Muscle of leg (tissue), 11 donors: ENCODE measurements around the gene KIAA1755. TPM values are rescaled to one million over a fixed set of nuclear protein-coding genes. Genes with fewer than 3 reads are reported as not detected.

Source experiments
- DNase-seq: peaks from one replicate; pipeline ENCODE4 v3.0.0; 2013
- H3K27ac ChIP-seq: one replicate; pipeline ENCODE4 v1.5.1; 2013; ENCODE audit warnings: mild to moderate bottlenecking, low read length, control low read depth
- H3K27me3 ChIP-seq: one replicate; pipeline ENCODE4 v1.6.1; 2013; ENCODE audit warnings: low read length; ENCODE audit not compliant: control insufficient read depth, insufficient read depth
- H3K36me3 ChIP-seq: one replicate; pipeline ENCODE4 v1.6.1; 2013; ENCODE audit warnings: low read length; ENCODE audit not compliant: control insufficient read depth, insufficient read depth
- H3K4me1 ChIP-seq: one replicate; pipeline ENCODE4 v1.6.1; 2013; ENCODE audit warnings: low read length; ENCODE audit not compliant: control insufficient read depth, insufficient read depth
- H3K4me3 ChIP-seq: one replicate; pipeline ENCODE4 v1.5.1; 2013; ENCODE audit warnings: low read length, control low read depth
- H3K9me3 ChIP-seq: replicated peaks from 2 replicates; pipeline ENCODE4 v1.6.1; 2013; ENCODE audit warnings: low read depth, low read length; ENCODE audit not compliant: control insufficient read depth
- WGBS: methylation state at CpG from one replicate; pipeline ENCODE4 v1.1.5; 2013; ENCODE audit warnings: missing lambda C conversion rate; ENCODE audit not compliant: insufficient coverage; 5-methylcytosine and 5-hydroxymethylcytosine counted together
- polyA plus RNA-seq, 8 donors: library from polyadenylated mRNA; unstranded; fragments of 120-200 nt; gene quantifications; one replicate each; pipeline versions ENCODE4 v1.2.1 to v1.2.3, GENCODE V29; 2013; ENCODE audit warnings: inconsistent platforms in 1 of 8, low replicate concordance in 1 of 8; ENCODE audit not compliant: insufficient read length in 8 of 8, insufficient read depth in 1 of 8
- total RNA-seq: library from RNA; stranded (reverse); fragments of 120-200 nt; gene quantifications from one replicate; pipeline ENCODE4 v1.2.4, GENCODE V29; 2013

The KIAA1755 gene
- total and polyA plus RNA-seq, 9 donors = 5.0 to 19.6 (median 9.7) TPM

DNA sequence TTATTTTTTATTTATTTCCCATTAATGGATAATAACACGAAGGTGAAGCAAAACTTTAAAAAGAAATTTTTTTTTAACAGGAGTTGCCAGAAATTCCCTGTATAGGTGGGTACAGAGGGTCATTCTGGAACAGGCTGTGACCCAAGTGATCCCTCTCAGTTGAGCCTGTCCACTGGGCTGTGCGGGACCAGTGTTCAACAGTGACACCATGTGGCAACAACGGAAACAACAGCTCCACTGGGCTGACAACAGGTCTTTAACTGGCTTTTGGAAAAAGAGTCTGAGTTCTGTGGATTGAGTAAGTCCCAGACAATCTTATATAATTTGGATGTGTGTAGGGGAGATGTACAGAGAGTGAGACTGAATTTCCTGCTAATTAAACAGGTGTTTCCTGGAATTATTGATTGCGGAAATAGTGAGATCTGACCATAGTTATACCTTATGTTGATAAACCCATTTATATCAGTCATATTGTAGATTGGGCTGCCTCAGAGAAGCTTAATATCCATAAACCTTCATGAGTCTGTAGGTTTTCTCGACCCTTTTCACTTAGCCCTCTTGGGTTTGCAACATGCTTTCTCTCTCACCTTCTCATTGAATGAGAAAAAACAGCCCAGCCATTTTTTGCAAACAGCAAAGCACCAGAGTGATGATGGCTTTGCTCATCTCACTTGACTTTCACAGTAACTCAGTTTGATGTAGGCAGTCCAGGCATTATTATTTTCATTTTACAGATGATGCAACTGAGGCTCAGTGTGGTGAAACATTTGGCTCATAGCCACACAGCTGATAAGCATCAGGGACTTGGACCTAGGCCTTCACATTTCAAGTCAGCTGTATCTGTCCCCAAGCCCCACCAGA, 17.5 kb downstream of the KIAA1755 start:
- 27% methylated on average over 3 of the region's 5 CpGs for WGBS
- Histone ChIP-seq H3K36me3 (no peaks in the 10 kb centered on the region), H3K9me3 (peaks cover 12% of the 10 kb centered on the region), H3K4me1 (peaks cover 35% of the 10 kb centered on the region), H3K27ac (no peak overlapping the region), H3K4me3 (no peak overlapping the region), H3K27me3 (no peaks in the 10 kb centered on the region)
- no peak for DNase-seq

- Histone ChIP-seq H3K27ac (no peak overlapping the region), H3K4me3 (no peak overlapping the region), H3K27me3 (no peaks in the 10 kb centered on the region), H3K9me3 (peaks cover 12% of the 10 kb centered on the region), H3K36me3 (peaks cover 3% of the 10 kb centered on the region), H3K4me1 (peaks cover 23% of the 10 kb centered on the region)
- 92% methylated on average over 3 of the region's 3 CpGs for WGBS
- DNase-seq = no peak
Measured at GRCh38 chr20:38241201-38241600, 19.3 kb downstream of the KIAA1755 start.

DNA sequence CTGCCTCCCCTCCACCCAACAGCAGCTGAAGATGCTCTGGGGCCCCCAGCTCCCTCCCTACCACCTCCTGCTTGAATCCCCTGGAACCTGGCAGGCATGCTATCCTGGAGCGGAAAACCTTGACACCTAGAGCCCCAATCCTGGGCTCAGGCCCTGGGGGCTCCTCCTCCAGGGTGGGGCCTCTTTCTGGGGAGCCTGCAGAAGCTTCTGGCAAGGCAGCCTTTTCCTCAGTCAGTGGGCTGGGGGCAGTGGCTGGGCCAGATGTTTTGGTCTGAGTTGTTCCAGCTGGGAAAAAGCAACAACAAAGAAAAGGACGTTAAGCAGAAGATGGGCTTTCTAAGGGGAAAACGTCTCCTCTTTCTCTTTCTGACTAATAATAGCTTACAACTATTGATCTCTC, 21.1 kb downstream of the KIAA1755 start:
- WGBS = 0% methylated on average over 2 of the region's 3 CpGs
- Histone ChIP-seq H3K9me3 (peaks cover 12% of the 10 kb centered on the region), H3K27ac (no peak overlapping the region), H3K36me3 (peaks cover 3% of the 10 kb centered on the region), H3K4me1 (peaks cover 15% of the 10 kb centered on the region), H3K27me3 (peaks cover 4% of the 10 kb centered on the region), H3K4me3 (no peak overlapping the region)
- peak; percentile 69 for DNase-seq

DNA sequence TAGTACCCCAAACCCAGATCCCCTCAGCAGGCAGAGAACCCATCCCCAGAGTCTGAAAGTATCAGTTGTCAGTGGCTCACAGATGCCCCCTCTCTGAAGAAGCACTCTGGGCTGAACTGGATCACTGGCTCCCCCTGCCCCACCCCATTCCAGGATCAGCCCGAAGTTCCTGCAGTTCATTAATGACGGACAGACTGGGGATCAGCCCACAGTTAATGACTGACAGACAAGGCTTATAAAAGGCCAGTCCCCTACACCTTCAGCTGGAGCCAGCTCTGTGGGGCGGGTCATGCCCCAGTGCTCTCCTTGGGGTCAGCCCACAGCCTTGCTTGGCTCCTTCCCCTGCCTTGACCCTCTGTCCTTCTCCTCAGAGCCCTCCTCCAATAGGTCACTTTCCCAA, 21.7 kb downstream of the KIAA1755 start:
- 72% methylated on average over 3 of the region's 3 CpGs for WGBS
- H3K4me3 ChIP-seq = no peak overlapping the region
- H3K4me1 ChIP-seq = peaks cover 15% of the 10 kb centered on the region

GRCh38 chr20:38237381-38237780, 23.2 kb downstream of the KIAA1755 start:
- 59% methylated on average over 3 of the region's 3 CpGs for WGBS
- no peak for DNase-seq
- Histone ChIP-seq H3K27ac (no peak overlapping the region), H3K4me1 (peaks cover 15% of the 10 kb centered on the region), H3K27me3 (peaks cover 4% of the 10 kb centered on the region), H3K36me3 (peaks cover 3% of the 10 kb centered on the region), H3K4me3 (no peak overlapping the region), H3K9me3 (peaks cover 6% of the 10 kb centered on the region)

More for the DNA sequence above, 21.7 kb downstream of the KIAA1755 start:
- H3K36me3 ChIP-seq = peaks cover 3% of the 10 kb centered on the region
- H3K27ac ChIP-seq = no peak overlapping the region
- peaks cover 12% of the 10 kb centered on the region for H3K9me3 ChIP-seq
- DNase-seq = no peak
- peaks cover 4% of the 10 kb centered on the region for H3K27me3 ChIP-seq

DNA sequence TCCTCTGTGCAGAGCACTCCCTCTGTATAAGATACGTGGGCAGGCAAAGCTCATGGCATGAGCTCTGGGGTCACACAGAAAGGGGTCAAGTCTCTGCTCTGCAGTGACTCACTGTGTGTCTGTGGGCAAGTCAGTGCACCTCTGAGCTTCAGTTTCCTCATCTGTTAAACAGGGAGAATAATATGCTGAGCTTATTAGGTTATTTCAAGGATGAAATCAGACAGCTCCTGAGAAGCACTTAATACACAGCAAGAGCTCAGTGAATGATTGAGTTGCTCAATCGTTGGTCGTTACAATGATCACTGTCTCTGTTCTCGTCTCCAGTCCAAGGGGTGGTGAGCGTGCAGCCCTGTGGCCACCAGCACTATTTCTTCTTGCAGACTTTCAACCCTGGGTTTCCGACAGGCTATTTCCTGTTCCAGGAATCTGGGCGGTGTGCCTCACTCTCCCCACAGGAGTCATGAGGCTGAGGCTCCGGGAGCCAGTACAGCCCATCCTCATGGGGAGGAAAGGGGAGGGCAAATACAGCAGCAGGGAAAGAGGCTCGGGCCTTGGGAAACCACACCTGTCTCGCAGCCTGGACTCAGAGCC, 28.9 kb downstream of the KIAA1755 start:
- WGBS = 24% methylated on average over 5 of the region's 10 CpGs
- no peaks in the 10 kb centered on the region for H3K9me3 ChIP-seq
- no peak overlapping the region for H3K27ac ChIP-seq
- H3K4me3 ChIP-seq = no peak overlapping the region
- H3K27me3 ChIP-seq = peaks cover 4% of the 10 kb centered on the region
- peaks cover under 1% of the 10 kb centered on the region for H3K36me3 ChIP-seq
- peak; percentile 80 for DNase-seq
- H3K4me1 ChIP-seq = peaks cover 5% of the 10 kb centered on the region

DNA sequence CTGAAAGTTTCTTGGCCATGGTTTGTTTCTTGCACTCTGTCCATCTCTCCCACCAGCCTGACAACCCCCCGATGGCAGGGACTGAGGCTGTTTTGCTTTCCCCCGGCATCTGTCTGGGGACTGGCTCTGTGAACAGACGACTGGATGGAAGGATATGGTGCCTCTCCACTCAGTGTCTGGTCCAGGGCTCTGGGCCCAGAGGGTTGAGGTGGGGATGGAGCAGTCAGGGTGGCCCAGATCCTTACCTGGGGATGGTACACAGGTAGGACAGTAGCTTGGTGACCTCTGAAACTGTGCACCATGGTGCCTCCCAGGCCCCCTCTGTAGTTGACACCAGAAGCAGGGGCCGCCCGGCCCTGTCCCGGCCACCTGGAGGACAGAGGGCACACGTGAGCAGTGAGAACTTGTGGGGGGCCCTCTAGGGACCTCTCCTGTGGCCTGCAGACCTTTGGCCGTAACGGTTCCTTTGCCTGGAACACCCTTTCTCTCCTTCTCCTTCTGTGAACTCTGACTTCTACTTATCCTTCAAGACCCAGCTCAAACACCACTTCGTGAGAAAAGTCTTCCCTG, 29.5 kb downstream of the KIAA1755 start:
- WGBS = 64% methylated on average over 7 of the region's 10 CpGs
- Histone ChIP-seq H3K27me3 (peaks cover 4% of the 10 kb centered on the region), H3K4me3 (no peak overlapping the region), H3K27ac (no peak overlapping the region), H3K9me3 (no peaks in the 10 kb centered on the region), H3K36me3 (no peaks in the 10 kb centered on the region), H3K4me1 (peaks cover 5% of the 10 kb centered on the region)
- no peak for DNase-seq

GRCh38 chr20:38230253-38230551, 30.3 kb downstream of the KIAA1755 start:
- no peak for DNase-seq
- Histone ChIP-seq H3K9me3 (no peaks in the 10 kb centered on the region), H3K36me3 (no peaks in the 10 kb centered on the region), H3K27ac (no peak overlapping the region), H3K27me3 (peaks cover 2% of the 10 kb centered on the region), H3K4me3 (no peak overlapping the region), H3K4me1 (peaks cover 5% of the 10 kb centered on the region)
- 100% methylated on average over 1 of the region's 1 CpG for WGBS

DNA sequence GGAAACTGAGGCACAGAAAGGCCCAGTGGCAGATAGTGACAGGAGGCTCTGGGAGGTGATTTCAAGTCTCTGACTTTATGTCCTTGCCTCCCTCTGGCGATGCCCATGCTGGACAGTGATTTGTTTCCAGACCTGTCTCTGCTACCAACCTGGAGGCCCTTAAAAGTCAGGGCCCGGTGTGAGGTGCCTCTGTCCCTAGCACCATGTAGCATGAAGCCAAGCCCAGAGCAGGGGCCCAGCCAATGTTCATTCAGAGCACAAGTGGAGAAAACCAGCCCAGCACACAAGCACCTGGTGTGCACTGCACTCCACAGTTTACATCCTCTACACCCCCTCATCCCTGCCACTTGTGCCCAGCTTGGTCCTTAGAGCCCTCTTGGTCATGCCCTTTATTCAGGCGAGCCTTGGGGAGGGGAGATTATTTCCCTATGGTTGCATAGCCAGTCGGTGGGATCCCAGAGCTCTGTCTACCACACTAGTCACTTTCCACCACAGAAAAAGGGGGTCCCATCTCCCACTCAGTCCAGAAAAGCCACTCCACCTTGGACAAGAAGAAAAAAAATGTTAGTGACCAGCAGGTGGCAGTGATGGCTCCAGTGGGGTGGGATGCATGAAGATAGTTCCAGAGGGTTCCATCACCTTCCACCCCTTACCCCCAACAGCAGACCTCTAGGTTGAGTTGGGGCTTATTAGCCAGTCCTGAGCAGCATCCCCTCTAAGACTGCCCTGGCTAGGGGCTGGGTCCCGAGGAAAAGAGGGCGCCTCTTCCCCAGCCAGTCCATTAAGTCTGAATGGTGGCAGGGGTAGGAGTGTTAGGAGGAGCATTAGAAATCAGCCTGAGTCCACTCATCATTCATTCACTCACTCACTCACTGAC, 30.9 kb downstream of the KIAA1755 start:
- Histone ChIP-seq H3K4me1 (peaks cover 5% of the 10 kb centered on the region), H3K27me3 (no peaks in the 10 kb centered on the region), H3K27ac (no peak overlapping the region), H3K4me3 (no peak overlapping the region), H3K9me3 (no peaks in the 10 kb centered on the region), H3K36me3 (no peaks in the 10 kb centered on the region)
- WGBS = 90% methylated on average over 1 of the region's 6 CpGs
- no peak for DNase-seq

DNA sequence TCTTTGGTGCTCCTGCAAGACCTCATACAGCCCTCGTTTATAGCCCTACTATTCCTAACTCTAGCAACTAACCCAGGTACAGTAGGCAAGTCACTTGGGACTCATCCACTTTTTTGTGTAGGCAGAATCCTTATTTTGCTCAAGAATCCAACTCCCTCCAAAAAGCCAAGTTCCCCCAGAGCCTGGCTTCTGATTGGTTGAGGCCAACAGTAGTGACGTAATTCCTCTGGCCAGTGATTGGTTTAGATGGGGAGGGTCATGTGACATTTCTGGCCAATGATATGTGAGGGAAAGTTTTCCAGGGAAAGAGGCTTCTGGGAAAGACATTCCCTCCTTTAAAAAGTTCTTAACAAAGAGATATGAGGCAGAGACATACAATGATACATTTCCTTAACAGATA, 32.1 kb downstream of the KIAA1755 start:
- no peak for DNase-seq
- H3K36me3 ChIP-seq = no peaks in the 10 kb centered on the region
- H3K4me3 ChIP-seq = no peak overlapping the region
- WGBS = 50% methylated on average over 1 of the region's 2 CpGs
- H3K27me3 ChIP-seq = no peaks in the 10 kb centered on the region
- H3K27ac ChIP-seq = no peak overlapping the region
- no peaks in the 10 kb centered on the region for H3K9me3 ChIP-seq
- H3K4me1 ChIP-seq = peaks cover 5% of the 10 kb centered on the region
